HCT116 (cell line): ENCODE data around the gene BRWD1. TPM values are rescaled to one million over a fixed set of nuclear protein-coding genes. Genes with fewer than 3 reads are reported as not detected.

ENCODE experiments used
- ATAC-seq: fragments of 200-7000 bp; cut with Tn5 transposase; 2 replicates; pipeline ENCODE4 v1.9.1; 2020; ENCODE audit warnings: mild to moderate bottlenecking, moderate library complexity
- BruUV-seq: library from RNA; stranded (reverse); fragments of 400-500 nt; replicated peaks from 2 replicates; lab custom pipeline; 2021; lab: Mats Ljungman, UMichigan
- CTCF ChIA-PET: fragments of 300-600 bp; sonication (Branson Sonifier 250); formaldehyde crosslinking; loops from one replicate; lab custom pipeline; 2021; ENCODE audit warnings: antibody characterized with exemption; lab: Charles Lee
- POLR2A ChIA-PET: fragments of 300-600, 350-600 bp; sonication (Branson Sonifier 250); formaldehyde crosslinking; loops from one replicate; lab custom pipeline; 2021; ENCODE audit warnings: antibody characterized with exemption; lab: Charles Lee
- RAD21 ChIA-PET, 2 experiments: fragments of 300-600 bp; sonication (Branson Sonifier 250); formaldehyde crosslinking; loops; one replicate each; lab custom pipeline; 2023; ENCODE audit warnings: low total read pairs in 2 of 2; ENCODE audit not compliant: uncharacterized antibody in 2 of 2, unreplicated experiment in 2 of 2, low non-redundant PET in 1 of 2; lab: Charles Lee
- DNase-seq: peaks from one replicate; pipeline ENCODE4 v3.0.0-alpha.2; 2010; ENCODE audit warnings: low read depth, low spot score
- H2AFZ ChIP-seq: fragments of 200-600 bp; shearing (Covaris generic), sonication (generic); 2 replicates; pipeline ENCODE4 v1.6.1; 2017; ENCODE audit warnings: low read depth, mixed run types, mixed read lengths, antibody characterized with exemption, low read length; ENCODE audit not compliant: poor library complexity, severe bottlenecking
- H3K27ac ChIP-seq: 2 replicates; pipeline ENCODE4 v1.5.1; 2012; ENCODE audit warnings: low read depth, low read length
- H3K27me3 ChIP-seq: fragments of 200-600 bp; sonication (generic); 2 replicates; pipeline ENCODE4 v1.6.1; 2016; ENCODE audit warnings: mixed run types, low read length, mixed read lengths; ENCODE audit not compliant: insufficient read depth
- H3K36me3 ChIP-seq, 2 experiments: fragments of 200-500 bp in 1 of 2; fragments of 200-600 bp in 1 of 2; sonication (Bioruptor generic) in 1 of 2; sonication (generic) in 1 of 2; 2 replicates each; pipeline versions ENCODE4 v1.5.1 to v1.6.1; 2014 to 2016; ENCODE audit warnings: low read length in 2 of 2, inconsistent platforms in 1 of 2, mixed read lengths in 1 of 2, mixed run types in 1 of 2; ENCODE audit not compliant: insufficient read depth in 2 of 2, control insufficient read depth in 1 of 2
- H3K4me1 ChIP-seq, 2 experiments: fragments of 200-600 bp in 1 of 2; sonication (generic) in 1 of 2; 2 replicates each; pipeline versions ENCODE4 v1.5.1 to v1.6.1; 2012 to 2017; ENCODE audit warnings: low read length in 2 of 2, inconsistent platforms in 1 of 2, mild to moderate bottlenecking in 1 of 2, mixed read lengths in 1 of 2, mixed run types in 1 of 2, moderate library complexity in 1 of 2; ENCODE audit not compliant: insufficient read depth in 2 of 2, control insufficient read depth in 1 of 2
- H3K4me2 ChIP-seq: fragments of 200-600 bp; sonication (generic); 2 replicates; pipeline ENCODE4 v1.6.1; 2017; ENCODE audit warnings: mixed run types, low read length, mixed read lengths
- H3K4me3 ChIP-seq, 2 experiments: fragments of 200-600 bp in 1 of 2; sonication (generic) in 1 of 2; replicated peaks in 1 of 2; 2 replicates each; pipeline ENCODE4 v1.5.1; 2011 to 2016; ENCODE audit warnings: low read length in 2 of 2, control low read depth in 1 of 2, low read depth in 1 of 2, mild to moderate bottlenecking in 1 of 2, mixed read lengths in 1 of 2, mixed run types in 1 of 2
- H3K79me2 ChIP-seq: fragments of 200-600 bp; sonication (generic); 2 replicates; pipeline ENCODE4 v1.6.1; 2017; ENCODE audit warnings: mild to moderate bottlenecking, mixed run types, low read length, moderate library complexity, mixed read lengths; ENCODE audit not compliant: insufficient read depth
- H3K9ac ChIP-seq: fragments of 200-600 bp; sonication (generic); 2 replicates; pipeline ENCODE4 v1.6.1; 2016; ENCODE audit warnings: low read length, mixed read lengths
- H3K9me2 ChIP-seq: fragments of 200-600 bp; sonication (generic), shearing (Covaris generic); 2 replicates; pipeline ENCODE4 v1.6.1; 2017; ENCODE audit warnings: mixed run types, mild to moderate bottlenecking, moderate library complexity; ENCODE audit not compliant: insufficient read depth
- H3K9me3 ChIP-seq, 2 experiments: fragments of 200-500 bp in 1 of 2; fragments of 200-600 bp in 1 of 2; sonication (Bioruptor generic) in 1 of 2; sonication (generic) in 1 of 2; 2 replicates each; pipeline ENCODE4 v1.6.1; 2014 to 2017; ENCODE audit warnings: low read length in 2 of 2, mixed read lengths in 2 of 2, inconsistent platforms in 1 of 2, low read depth in 1 of 2, mild to moderate bottlenecking in 1 of 2, mixed run types in 1 of 2, moderate library complexity in 1 of 2; ENCODE audit not compliant: control insufficient read depth in 1 of 2, insufficient read depth in 1 of 2
- H4K20me1 ChIP-seq: fragments of 200-600 bp; sonication (generic), shearing (Covaris generic); 2 replicates; pipeline ENCODE4 v1.6.1; 2017; ENCODE audit warnings: mixed run types, mild to moderate bottlenecking, moderate library complexity; ENCODE audit not compliant: insufficient read depth
- CBX3 ChIP-seq: IDR thresholded peaks from 2 replicates; pipeline ENCODE4 v1.6.1; 2012; ENCODE audit warnings: low read depth
- CEBPB ChIP-seq: IDR thresholded peaks from 2 replicates; pipeline ENCODE4 v1.6.1; 2012; ENCODE audit warnings: low read depth
- CTCF ChIP-seq, 3 experiments: fragments of 200-600 bp in 1 of 3; sonication (generic) in 1 of 3; IDR thresholded peaks in 2 of 3; conservative IDR thresholded peaks in 1 of 3; 2 replicates each; pipeline ENCODE4 v1.5.1; 2012 to 2017; ENCODE audit warnings: low read depth in 2 of 3, low read length in 2 of 3, antibody characterized with exemption in 1 of 3, borderline replicate concordance in 1 of 3, control low read depth in 1 of 3, mild to moderate bottlenecking in 1 of 3, mixed read lengths in 1 of 3, mixed run types in 1 of 3, moderate library complexity in 1 of 3; ENCODE audit not compliant: insufficient read depth in 1 of 3
- EGR1 ChIP-seq: IDR thresholded peaks from 2 replicates; pipeline ENCODE4 v1.6.1; 2012; ENCODE audit warnings: low read depth
- ELF1 ChIP-seq: IDR thresholded peaks from 2 replicates; pipeline ENCODE4 v1.6.1; 2012; ENCODE audit warnings: low read depth, borderline replicate concordance
- EZH2phosphoT487 ChIP-seq: fragments of 200-600 bp; IDR thresholded peaks from 2 replicates; pipeline ENCODE4 v1.6.1; 2018; ENCODE audit warnings: antibody characterized with exemption, borderline replicate concordance
- FOSL1 ChIP-seq: IDR thresholded peaks from 2 replicates; pipeline ENCODE4 v1.6.1; 2012; ENCODE audit warnings: low read depth
- POLR2A ChIP-seq: IDR thresholded peaks from 2 replicates; pipeline ENCODE4 v1.7.0; 2011; ENCODE audit warnings: borderline replicate concordance; ENCODE audit not compliant: insufficient read depth, insufficient read length; ENCODE audit errors: extremely low read depth
- REST ChIP-seq: IDR thresholded peaks from 2 replicates; pipeline ENCODE4 v1.6.1; 2012; ENCODE audit warnings: low read depth
- SIN3A ChIP-seq: IDR thresholded peaks from 2 replicates; pipeline ENCODE4 v1.6.1; 2012; ENCODE audit warnings: low read depth
- SP1 ChIP-seq: IDR thresholded peaks from 2 replicates; pipeline ENCODE4 v1.6.1; 2012; ENCODE audit warnings: low read depth
- SRF ChIP-seq: IDR thresholded peaks from 2 replicates; pipeline ENCODE4 v1.6.1; 2012; ENCODE audit warnings: low read depth
- TCF7L2 ChIP-seq: IDR thresholded peaks from 2 replicates; pipeline ENCODE4 v1.7.0; 2011; ENCODE audit warnings: borderline replicate concordance, inconsistent platforms; ENCODE audit not compliant: insufficient read depth, insufficient read length; ENCODE audit errors: extremely low read depth
- ZFX ChIP-seq: fragments of 450-650 bp; IDR thresholded peaks from 2 replicates; pipeline ENCODE4 v1.6.1; 2017
- ZNF274 ChIP-seq: fragments of 200-500 bp; sonication (Bioruptor generic); IDR thresholded peaks from 2 replicates; pipeline ENCODE4 v1.6.1; 2014; ENCODE audit warnings: mild to moderate bottlenecking, low read depth, low read length, inconsistent platforms
- intact Hi-C: fragments of 100-400 bp; cut with micrococcal nuclease; formaldehyde crosslinking; loops from 2 replicates; pipeline ENCODE4 v1.10.0; 2022
- total RNA-seq: library from RNA; stranded (reverse); gene quantifications from one replicate; pipeline ENCODE4 v1.2.1, GENCODE V29; 2021; ENCODE audit not compliant: unreplicated experiment
- TF ChIP-seq, protein P1 (sequence below): IDR thresholded peaks from 2 replicates; pipeline ENCODE4 v1.6.1; 2012
- TF ChIP-seq, protein P2 (sequence below): IDR thresholded peaks from 2 replicates; pipeline ENCODE4 v1.6.1; 2011; ENCODE audit warnings: mild to moderate bottlenecking, low read length, moderate library complexity; ENCODE audit not compliant: insufficient replicate concordance; ENCODE audit errors: extremely low read depth
- TF ChIP-seq, protein P3 (sequence below): IDR thresholded peaks from 2 replicates; pipeline ENCODE4 v1.6.1; 2012

BRWD1 gene
- total RNA-seq, 1 experiment from 2014 or later: 33.1 TPM

GRCh38 chr21:39296891-39297290 is 16.5 kb downstream of the BRWD1 start:
- Histone ChIP-seq H3K9me3 (no peaks in the 10 kb centered on the region), H4K20me1 (0 out of 2 replicates have a peak, but pooled peaks cover 3% of the 10 kb centered on the region), H3K4me2 (no peak overlapping the region), H3K9me2 (no peaks in the 10 kb centered on the region), H3K27me3 (no peaks in the 10 kb centered on the region), H3K27ac (no peak overlapping the region), H3K4me3 (no peak overlapping the region), H3K9ac (no peak overlapping the region), H3K36me3 (peaks cover 39 to 54% of the 10 kb centered on the region in 2 experiments), H3K4me1 (no peaks in the 10 kb centered on the region), H3K79me2 (peaks cover 55% of the 10 kb centered on the region), H2AFZ (no peak overlapping the region)
- POLR2A ChIA-PET: no interaction called here
- RAD21 ChIA-PET: no interaction called here
- CTCF ChIA-PET: no interaction called here
- DNase-seq (no peak), ATAC-seq (no peak)
- BruUV-seq: no TSS peak
- TF ChIP-seq, protein P1, sequence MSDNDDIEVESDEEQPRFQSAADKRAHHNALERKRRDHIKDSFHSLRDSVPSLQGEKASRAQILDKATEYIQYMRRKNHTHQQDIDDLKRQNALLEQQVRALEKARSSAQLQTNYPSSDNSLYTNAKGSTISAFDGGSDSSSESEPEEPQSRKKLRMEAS: no peak
- TF ChIP-seq FOSL1: no peak
- TF ChIP-seq SIN3A: no peak
- no peak for TF ChIP-seq EGR1
- TF ChIP-seq, protein P2, sequence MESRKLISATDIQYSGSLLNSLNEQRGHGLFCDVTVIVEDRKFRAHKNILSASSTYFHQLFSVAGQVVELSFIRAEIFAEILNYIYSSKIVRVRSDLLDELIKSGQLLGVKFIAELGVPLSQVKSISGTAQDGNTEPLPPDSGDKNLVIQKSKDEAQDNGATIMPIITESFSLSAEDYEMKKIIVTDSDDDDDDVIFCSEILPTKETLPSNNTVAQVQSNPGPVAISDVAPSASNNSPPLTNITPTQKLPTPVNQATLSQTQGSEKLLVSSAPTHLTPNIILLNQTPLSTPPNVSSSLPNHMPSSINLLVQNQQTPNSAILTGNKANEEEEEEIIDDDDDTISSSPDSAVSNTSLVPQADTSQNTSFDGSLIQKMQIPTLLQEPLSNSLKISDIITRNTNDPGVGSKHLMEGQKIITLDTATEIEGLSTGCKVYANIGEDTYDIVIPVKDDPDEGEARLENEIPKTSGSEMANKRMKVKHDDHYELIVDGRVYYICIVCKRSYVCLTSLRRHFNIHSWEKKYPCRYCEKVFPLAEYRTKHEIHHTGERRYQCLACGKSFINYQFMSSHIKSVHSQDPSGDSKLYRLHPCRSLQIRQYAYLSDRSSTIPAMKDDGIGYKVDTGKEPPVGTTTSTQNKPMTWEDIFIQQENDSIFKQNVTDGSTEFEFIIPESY: no peak
- no peak for TF ChIP-seq CTCF (IDR thresholded peaks at IDR 0.05 in 2 of 3, conservative IDR thresholded peaks at IDR 0.05 in 1 of 3; ENCODE audit: borderline replicate concordance in 1 of 3, insufficient read depth in 1 of 3, low read depth in 2 of 3, low read length in 2 of 3)
- TF ChIP-seq POLR2A: no peak
- no peak for TF ChIP-seq SRF
- no peak for TF ChIP-seq CEBPB
- TF ChIP-seq ZNF274: no peak
- no peak for TF ChIP-seq ELF1
- TF ChIP-seq ZFX: no peak
- no peak for TF ChIP-seq REST
- no peak for TF ChIP-seq TCF7L2
- TF ChIP-seq CBX3: no peak
- no peak for TF ChIP-seq SP1
- TF ChIP-seq, protein P3, sequence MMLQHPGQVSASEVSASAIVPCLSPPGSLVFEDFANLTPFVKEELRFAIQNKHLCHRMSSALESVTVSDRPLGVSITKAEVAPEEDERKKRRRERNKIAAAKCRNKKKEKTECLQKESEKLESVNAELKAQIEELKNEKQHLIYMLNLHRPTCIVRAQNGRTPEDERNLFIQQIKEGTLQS: no peak
- no peak for TF ChIP-seq EZH2phosphoT487
- intact Hi-C loops: no loop called here
